Gastrocnemius medialis (tissue), 4 donors: ENCODE results near the gene PWWP2B.

Experiments used
- POLR2A ChIP-seq, 2 donors: fragments of 450-650 bp; IDR thresholded peaks; one replicate each; pipeline ENCODE4 v1.6.1; 2017; ENCODE audit warnings: antibody characterized with exemption in 2 of 2, mild to moderate bottlenecking in 2 of 2, moderate library complexity in 2 of 2
- TF ChIP-seq, protein P1 (sequence below), 5 experiments: fragments of 450-650 bp in 3 of 5; fragments of 200-600 bp in 2 of 5; sonication (generic) in 2 of 5; IDR thresholded peaks in 4 of 5; conservative IDR thresholded peaks in 1 of 5; 1 replicate in 4 of 5; 2 replicates in 1 of 5; pipeline ENCODE4 v1.5.1; 2016 to 2019; ENCODE audit warnings: antibody characterized with exemption in 5 of 5, mild to moderate bottlenecking in 3 of 5, moderate library complexity in 3 of 5

DNA sequence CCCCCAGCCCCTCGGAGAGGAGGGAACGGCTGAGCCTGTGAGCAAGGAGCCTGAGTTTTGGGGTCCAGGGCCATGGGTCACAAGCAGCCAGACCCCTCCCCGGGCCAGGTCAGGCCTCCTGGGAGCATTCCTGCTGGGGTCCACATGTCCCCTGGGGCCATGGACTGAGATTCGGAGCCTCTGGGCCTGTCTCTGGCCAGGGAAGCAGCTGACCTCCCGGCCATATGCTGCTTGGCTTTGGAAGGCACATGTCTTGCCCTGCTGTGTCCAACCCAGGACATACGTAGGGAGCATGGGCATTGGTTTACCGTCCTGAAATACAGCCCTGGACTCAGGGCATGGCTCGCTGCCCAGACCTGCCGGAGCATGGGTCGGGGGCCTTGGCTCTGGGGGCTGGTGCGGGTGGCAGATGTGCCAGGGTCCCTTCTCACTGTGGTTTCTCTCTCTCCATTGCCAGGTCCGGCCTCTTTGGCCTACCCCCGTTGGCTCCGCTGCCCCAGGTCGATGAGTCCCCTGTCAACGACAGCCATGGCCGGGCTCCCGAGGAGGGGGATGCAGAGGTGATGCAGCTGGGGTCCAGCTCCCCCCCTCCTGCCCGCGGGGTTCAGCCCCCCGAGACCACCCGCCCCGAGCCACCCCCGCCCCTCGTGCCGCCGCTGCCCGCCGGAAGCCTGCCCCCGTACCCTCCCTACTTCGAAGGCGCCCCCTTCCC is 7.3 kb downstream of the PWWP2B start:
- no peak for TF ChIP-seq POLR2A (IDR thresholded peaks at IDR 0.05)
- TF ChIP-seq, protein P1, sequence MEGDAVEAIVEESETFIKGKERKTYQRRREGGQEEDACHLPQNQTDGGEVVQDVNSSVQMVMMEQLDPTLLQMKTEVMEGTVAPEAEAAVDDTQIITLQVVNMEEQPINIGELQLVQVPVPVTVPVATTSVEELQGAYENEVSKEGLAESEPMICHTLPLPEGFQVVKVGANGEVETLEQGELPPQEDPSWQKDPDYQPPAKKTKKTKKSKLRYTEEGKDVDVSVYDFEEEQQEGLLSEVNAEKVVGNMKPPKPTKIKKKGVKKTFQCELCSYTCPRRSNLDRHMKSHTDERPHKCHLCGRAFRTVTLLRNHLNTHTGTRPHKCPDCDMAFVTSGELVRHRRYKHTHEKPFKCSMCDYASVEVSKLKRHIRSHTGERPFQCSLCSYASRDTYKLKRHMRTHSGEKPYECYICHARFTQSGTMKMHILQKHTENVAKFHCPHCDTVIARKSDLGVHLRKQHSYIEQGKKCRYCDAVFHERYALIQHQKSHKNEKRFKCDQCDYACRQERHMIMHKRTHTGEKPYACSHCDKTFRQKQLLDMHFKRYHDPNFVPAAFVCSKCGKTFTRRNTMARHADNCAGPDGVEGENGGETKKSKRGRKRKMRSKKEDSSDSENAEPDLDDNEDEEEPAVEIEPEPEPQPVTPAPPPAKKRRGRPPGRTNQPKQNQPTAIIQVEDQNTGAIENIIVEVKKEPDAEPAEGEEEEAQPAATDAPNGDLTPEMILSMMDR (IDR thresholded peaks at IDR 0.05 in 4 of 5, conservative IDR thresholded peaks at IDR 0.05 in 1 of 5): no peak
